HEK293 (cell line): ENCODE measurements around the gene GBX1.

ENCODE experiments used
- CTCF ChIA-PET: fragments of 350-600 bp; formaldehyde crosslinking; extraction: SDS; loops from one replicate; lab custom pipeline; 2021; ENCODE audit warnings: antibody characterized with exemption; lab: Yijun Ruan, JAX
- POLR2A ChIA-PET: fragments of 300-600 bp; formaldehyde crosslinking; extraction: SDS; loops from one replicate; lab custom pipeline; 2020; ENCODE audit warnings: antibody characterized with exemption, inconsistent platforms; lab: Yijun Ruan, JAX
- H3K27ac ChIP-seq: fragments of 200-500 bp; sonication (Bioruptor generic); 2 replicates; pipeline ENCODE4 v1.5.1; 2014; ENCODE audit warnings: low read depth, low read length, control low read depth, inconsistent platforms; ENCODE audit errors: extremely low read depth
- H3K36me3 ChIP-seq, 2 experiments: fragments of 200-500 bp in 1 of 2; sonication (Bioruptor generic) in 1 of 2; 1 replicate in 1 of 2; 2 replicates in 1 of 2; pipeline ENCODE4 v1.5.1; 2014 to 2017; ENCODE audit warnings: inconsistent platforms in 2 of 2, low read length in 2 of 2; ENCODE audit not compliant: control insufficient read depth in 2 of 2, insufficient read depth in 1 of 2
- H3K4me1 ChIP-seq: fragments of 200-500 bp; sonication (Bioruptor generic); 2 replicates; pipeline ENCODE4 v1.5.1; 2014; ENCODE audit warnings: mild to moderate bottlenecking, low read length, inconsistent platforms; ENCODE audit not compliant: control insufficient read depth, insufficient read depth
- H3K4me3 ChIP-seq: 2 replicates; pipeline ENCODE4 v1.5.1; 2011; ENCODE audit warnings: low read depth, mild to moderate bottlenecking, control low read depth, low read length, moderate library complexity
- H3K9me3 ChIP-seq: fragments of 200-500 bp; sonication (Bioruptor generic); 2 replicates; pipeline ENCODE4 v1.5.1; 2014; ENCODE audit warnings: low read depth, low read length, inconsistent platforms; ENCODE audit not compliant: control insufficient read depth, insufficient read depth
- GLI4 ChIP-seq: fragments of 450-650 bp; formaldehyde crosslinking; IDR thresholded peaks from 2 replicates; pipeline ENCODE4 v1.5.1; 2016; ENCODE audit warnings: missing biosample characterization, missing genetic modification characterization
- KLF17 ChIP-seq: fragments of 450-650 bp; formaldehyde crosslinking; IDR thresholded peaks from 2 replicates; pipeline ENCODE4 v1.5.1; 2016; ENCODE audit warnings: missing biosample characterization, missing genetic modification characterization
- PRDM6 ChIP-seq: fragments of 450-650 bp; formaldehyde crosslinking; IDR thresholded peaks from 2 replicates; pipeline ENCODE4 v1.5.1; 2017; ENCODE audit warnings: missing biosample characterization, missing genetic modification characterization
- TCF7L2 ChIP-seq: IDR thresholded peaks from 2 replicates; pipeline ENCODE4 v1.6.1; 2011; ENCODE audit warnings: low read depth, mild to moderate bottlenecking, inconsistent platforms, low read length, moderate library complexity, borderline replicate concordance
- ZBTB17 ChIP-seq: fragments of 450-650 bp; formaldehyde crosslinking; IDR thresholded peaks from 2 replicates; pipeline ENCODE4 v1.5.1; 2016; ENCODE audit warnings: missing biosample characterization, missing genetic modification characterization
- ZBTB6 ChIP-seq: fragments of 450-650 bp; formaldehyde crosslinking; IDR thresholded peaks from 2 replicates; pipeline ENCODE4 v1.5.1; 2017; ENCODE audit warnings: missing biosample characterization, missing genetic modification characterization
- ZFHX2 ChIP-seq: fragments of 450-650 bp; formaldehyde crosslinking; conservative IDR thresholded peaks from 2 replicates; pipeline ENCODE4 v1.5.1; 2016; ENCODE audit warnings: missing biosample characterization, missing genetic modification characterization
- ZFP41 ChIP-seq: fragments of 450-650 bp; formaldehyde crosslinking; IDR thresholded peaks from 2 replicates; pipeline ENCODE4 v1.5.1; 2016; ENCODE audit warnings: missing biosample characterization, missing genetic modification characterization, borderline replicate concordance
- ZNF16 ChIP-seq: fragments of 450-650 bp; formaldehyde crosslinking; IDR thresholded peaks from 2 replicates; pipeline ENCODE4 v1.5.1; 2016; ENCODE audit warnings: low read depth, missing biosample characterization, missing genetic modification characterization
- ZNF175 ChIP-seq: fragments of 450-650 bp; formaldehyde crosslinking; IDR thresholded peaks from 2 replicates; pipeline ENCODE4 v1.5.1; 2016; ENCODE audit warnings: missing biosample characterization, missing genetic modification characterization
- ZNF211 ChIP-seq: fragments of 450-650 bp; formaldehyde crosslinking; IDR thresholded peaks from 2 replicates; pipeline ENCODE4 v1.5.1; 2016; ENCODE audit warnings: low read depth, missing biosample characterization, missing genetic modification characterization
- ZNF366 ChIP-seq: fragments of 450-650 bp; formaldehyde crosslinking; conservative IDR thresholded peaks from 2 replicates; pipeline ENCODE4 v1.5.1; 2016; ENCODE audit warnings: missing biosample characterization, missing genetic modification characterization
- ZNF558 ChIP-seq: fragments of 450-650 bp; formaldehyde crosslinking; IDR thresholded peaks from 2 replicates; pipeline ENCODE4 v1.5.1; 2016; ENCODE audit warnings: missing biosample characterization, missing genetic modification characterization
- ZNF629 ChIP-seq: fragments of 450-650 bp; formaldehyde crosslinking; IDR thresholded peaks from 2 replicates; pipeline ENCODE4 v1.5.1; 2017; ENCODE audit warnings: missing biosample characterization, missing genetic modification characterization
- ZSCAN30 ChIP-seq: fragments of 450-650 bp; IDR thresholded peaks from 2 replicates; pipeline ENCODE4 v1.5.1; 2018; ENCODE audit warnings: missing biosample characterization, mild to moderate bottlenecking, missing genetic modification characterization, moderate library complexity
- ZSCAN4 ChIP-seq: fragments of 450-650 bp; formaldehyde crosslinking; IDR thresholded peaks from 2 replicates; pipeline ENCODE4 v1.5.1; 2017; ENCODE audit warnings: missing biosample characterization, missing genetic modification characterization
- TF ChIP-seq, protein P1 (sequence below): fragments of 450-650 bp; formaldehyde crosslinking; IDR thresholded peaks from 2 replicates; pipeline ENCODE4 v1.5.0; 2017; ENCODE audit warnings: missing biosample characterization, missing genetic modification characterization, borderline replicate concordance
- TF ChIP-seq, protein P2 (sequence below): fragments of 450-650 bp; formaldehyde crosslinking; optimal IDR thresholded peaks from 2 replicates; pipeline ENCODE3; 2016; ENCODE audit warnings: missing biosample characterization, mild to moderate bottlenecking, missing genetic modification characterization
- TF ChIP-seq, protein P3 (sequence below): fragments of 450-650 bp; formaldehyde crosslinking; IDR thresholded peaks from 2 replicates; pipeline ENCODE4 v1.5.1; 2017; ENCODE audit warnings: missing biosample characterization, missing genetic modification characterization

Gene GBX1

GRCh38 chr7:151123822-151124464 is 43.6 kb downstream of the GBX1 start (continued):
- TF ChIP-seq ZSCAN4 (no peak), ZNF366 (tag by site-specific recombination) (no peak), ZBTB17 (tag by site-specific recombination) (peak; percentile 65), TCF7L2 (no peak), ZSCAN30 (tag by site-specific recombination) (peak; percentile 74), KLF17 (tag by site-specific recombination) (peak; percentile 49; the same call in 1 of the 2 replicates), ZFHX2 (tag by site-specific recombination) (no peak), ZBTB6 (0 out of 2 replicates have a peak, but pooled peaks have one; percentile 39)
- TF ChIP-seq, protein P1, sequence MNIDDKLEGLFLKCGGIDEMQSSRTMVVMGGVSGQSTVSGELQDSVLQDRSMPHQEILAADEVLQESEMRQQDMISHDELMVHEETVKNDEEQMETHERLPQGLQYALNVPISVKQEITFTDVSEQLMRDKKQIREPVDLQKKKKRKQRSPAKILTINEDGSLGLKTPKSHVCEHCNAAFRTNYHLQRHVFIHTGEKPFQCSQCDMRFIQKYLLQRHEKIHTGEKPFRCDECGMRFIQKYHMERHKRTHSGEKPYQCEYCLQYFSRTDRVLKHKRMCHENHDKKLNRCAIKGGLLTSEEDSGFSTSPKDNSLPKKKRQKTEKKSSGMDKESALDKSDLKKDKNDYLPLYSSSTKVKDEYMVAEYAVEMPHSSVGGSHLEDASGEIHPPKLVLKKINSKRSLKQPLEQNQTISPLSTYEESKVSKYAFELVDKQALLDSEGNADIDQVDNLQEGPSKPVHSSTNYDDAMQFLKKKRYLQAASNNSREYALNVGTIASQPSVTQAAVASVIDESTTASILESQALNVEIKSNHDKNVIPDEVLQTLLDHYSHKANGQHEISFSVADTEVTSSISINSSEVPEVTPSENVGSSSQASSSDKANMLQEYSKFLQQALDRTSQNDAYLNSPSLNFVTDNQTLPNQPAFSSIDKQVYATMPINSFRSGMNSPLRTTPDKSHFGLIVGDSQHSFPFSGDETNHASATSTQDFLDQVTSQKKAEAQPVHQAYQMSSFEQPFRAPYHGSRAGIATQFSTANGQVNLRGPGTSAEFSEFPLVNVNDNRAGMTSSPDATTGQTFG (tag by site-specific recombination): no peak
- TF ChIP-seq, protein P2, sequence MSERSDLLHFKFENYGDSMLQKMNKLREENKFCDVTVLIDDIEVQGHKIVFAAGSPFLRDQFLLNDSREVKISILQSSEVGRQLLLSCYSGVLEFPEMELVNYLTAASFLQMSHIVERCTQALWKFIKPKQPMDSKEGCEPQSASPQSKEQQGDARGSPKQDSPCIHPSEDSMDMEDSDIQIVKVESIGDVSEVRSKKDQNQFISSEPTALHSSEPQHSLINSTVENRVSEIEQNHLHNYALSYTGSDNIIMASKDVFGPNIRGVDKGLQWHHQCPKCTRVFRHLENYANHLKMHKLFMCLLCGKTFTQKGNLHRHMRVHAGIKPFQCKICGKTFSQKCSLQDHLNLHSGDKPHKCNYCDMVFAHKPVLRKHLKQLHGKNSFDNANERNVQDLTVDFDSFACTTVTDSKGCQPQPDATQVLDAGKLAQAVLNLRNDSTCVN (tag by site-specific recombination): no peak

DNA sequence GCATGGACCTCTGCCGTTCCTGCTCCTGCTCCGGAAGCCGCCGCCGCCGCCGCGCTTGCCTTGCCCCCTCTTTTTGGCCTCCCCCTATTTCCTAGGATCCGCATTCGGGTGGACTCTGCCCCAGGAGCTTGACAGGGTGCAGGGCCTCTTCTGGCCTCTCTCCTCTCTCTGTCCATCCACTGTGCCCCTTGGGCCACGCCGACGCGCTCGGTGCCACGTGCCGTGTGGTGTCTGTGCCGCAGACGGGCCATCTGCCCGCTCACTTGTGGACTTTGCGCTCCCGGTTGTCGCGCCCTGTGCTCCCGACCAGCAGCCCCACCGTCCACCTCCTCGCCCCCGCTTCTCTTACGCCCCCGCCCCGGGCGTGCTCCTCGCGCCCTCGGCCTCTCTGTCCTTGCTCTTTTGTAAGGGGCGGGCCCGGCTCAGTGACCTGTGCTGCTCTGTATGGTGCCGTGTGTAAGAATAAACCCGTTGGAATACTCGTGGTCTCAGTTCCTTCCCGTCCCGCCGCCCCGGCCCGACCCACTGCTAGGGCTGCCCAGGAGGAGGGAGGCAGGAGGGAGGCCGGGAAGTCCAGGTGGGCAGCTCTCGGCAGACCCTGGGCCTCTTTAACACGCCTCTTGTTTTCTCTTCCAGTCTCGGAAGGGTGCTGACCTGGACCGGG is 44.2 kb downstream of the GBX1 start:
- Histone ChIP-seq H3K4me1 (no peaks in the 10 kb centered on the region), H3K36me3 (peaks cover 0 to 91% of the 10 kb centered on the region in 2 experiments; a peak in 1 of 3 replicates), H3K4me3 (no peak overlapping the region), H3K9me3 (no peaks in the 10 kb centered on the region)
- CTCF ChIA-PET: interaction anchor here (0.6 to 2.6 kb wide), 38 partner anchors 7 to 247 kb away, joined by 3 to 20 read pairs (median 4); partner anchors contain the start of genes ABCB8, ABCF2, CHPF2 and GBX1
- POLR2A ChIA-PET: interaction anchor here (1.3 to 1.4 kb wide), 2 partner anchors 43 to 95 kb away, joined by 3 to 5 read pairs; partner anchors contain the start of genes ABCB8 and FASTK
- TF ChIP-seq ZBTB17 (tag by site-specific recombination): no peak
- TF ChIP-seq GLI4 (tag by site-specific recombination): no peak
- no peak for TF ChIP-seq ZNF211
- TF ChIP-seq ZNF175 (tag by site-specific recombination): no peak
- no peak for TF ChIP-seq ZNF16 (tag by site-specific recombination)
- no peak for TF ChIP-seq ZNF629
- TF ChIP-seq PRDM6 (tag by site-specific recombination): no peak
- TF ChIP-seq, protein P3, sequence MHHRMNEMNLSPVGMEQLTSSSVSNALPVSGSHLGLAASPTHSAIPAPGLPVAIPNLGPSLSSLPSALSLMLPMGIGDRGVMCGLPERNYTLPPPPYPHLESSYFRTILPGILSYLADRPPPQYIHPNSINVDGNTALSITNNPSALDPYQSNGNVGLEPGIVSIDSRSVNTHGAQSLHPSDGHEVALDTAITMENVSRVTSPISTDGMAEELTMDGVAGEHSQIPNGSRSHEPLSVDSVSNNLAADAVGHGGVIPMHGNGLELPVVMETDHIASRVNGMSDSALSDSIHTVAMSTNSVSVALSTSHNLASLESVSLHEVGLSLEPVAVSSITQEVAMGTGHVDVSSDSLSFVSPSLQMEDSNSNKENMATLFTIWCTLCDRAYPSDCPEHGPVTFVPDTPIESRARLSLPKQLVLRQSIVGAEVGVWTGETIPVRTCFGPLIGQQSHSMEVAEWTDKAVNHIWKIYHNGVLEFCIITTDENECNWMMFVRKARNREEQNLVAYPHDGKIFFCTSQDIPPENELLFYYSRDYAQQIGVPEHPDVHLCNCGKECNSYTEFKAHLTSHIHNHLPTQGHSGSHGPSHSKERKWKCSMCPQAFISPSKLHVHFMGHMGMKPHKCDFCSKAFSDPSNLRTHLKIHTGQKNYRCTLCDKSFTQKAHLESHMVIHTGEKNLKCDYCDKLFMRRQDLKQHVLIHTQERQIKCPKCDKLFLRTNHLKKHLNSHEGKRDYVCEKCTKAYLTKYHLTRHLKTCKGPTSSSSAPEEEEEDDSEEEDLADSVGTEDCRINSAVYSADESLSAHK (tag by site-specific recombination): no peak
- TF ChIP-seq ZFP41: no peak
- no peak for TF ChIP-seq ZNF558 (tag by site-specific recombination)
- TF ChIP-seq, all 188 proteins: peak for 0
- no peak overlapping the region for H3K27ac ChIP-seq
